WERI-Rb-1 (cell line): ENCODE data around the gene FOSB.

Source experiments
- DNase-seq: peaks from one replicate; pipeline ENCODE4 v3.0.0-alpha.2; 2020
- H3K27ac ChIP-seq: fragments of 250-450 bp; sonication (Bioruptor Pico); 2 replicates; pipeline ENCODE4 v1.5.1; 2020; ENCODE audit warnings: mild to moderate bottlenecking, moderate library complexity
- H3K27me3 ChIP-seq: fragments of 250-450 bp; sonication (Bioruptor Pico); 2 replicates; pipeline ENCODE4 v1.5.1; 2021; ENCODE audit warnings: mild to moderate bottlenecking, low read depth, moderate library complexity; ENCODE audit not compliant: insufficient read depth, severe bottlenecking
- H3K36me3 ChIP-seq: fragments of 250-450 bp; sonication (Bioruptor Pico); 2 replicates; pipeline ENCODE4 v1.5.1; 2020; ENCODE audit warnings: mild to moderate bottlenecking, moderate library complexity
- H3K4me3 ChIP-seq: 2 replicates; pipeline ENCODE4 v1.5.1; 2011; ENCODE audit warnings: low read depth, mild to moderate bottlenecking, control low read depth, low read length
- H3K9me3 ChIP-seq: fragments of 250-450 bp; sonication (Bioruptor Pico); 2 replicates; pipeline ENCODE4 v1.5.1; 2021; ENCODE audit warnings: mild to moderate bottlenecking, moderate library complexity; ENCODE audit not compliant: severe bottlenecking
- CTCF ChIP-seq: IDR thresholded peaks from 2 replicates; pipeline ENCODE4 v1.5.1; 2011; ENCODE audit warnings: low read depth, mild to moderate bottlenecking, control low read depth, inconsistent platforms, low read length

Gene FOSB

GRCh38 chr19:45524575-45525129 lies 56.9 kb downstream of the FOSB start:
- H3K36me3 ChIP-seq: peaks cover 62% of the 10 kb centered on the region
- TF ChIP-seq CTCF: no peak
- H3K4me3 ChIP-seq: no peak overlapping the region
- no peaks in the 10 kb centered on the region for H3K27me3 ChIP-seq
- no peaks in the 10 kb centered on the region for H3K9me3 ChIP-seq
- H3K27ac ChIP-seq: no peak overlapping the region
- no peak for DNase-seq
